GM10248 (cell line): ENCODE results near the gene IGBP1.
"Not testable (repeated sequence)": the region's sequence is repeated elsewhere in the genome, so short reads cannot be mapped to it uniquely, and the experiment has no call there.

Experiments
- CTCF ChIA-PET: fragments of 300-600 bp; sonication (Branson Sonifier 250); formaldehyde crosslinking; extraction: SDS; loops from one replicate; lab custom pipeline; 2021; ENCODE audit warnings: antibody characterized with exemption; lab: Yijun Ruan, JAX
- POLR2A ChIA-PET: fragments of 350-650 bp; sonication (Branson Sonifier 250); formaldehyde crosslinking; extraction: SDS; loops from one replicate; lab custom pipeline; 2020; ENCODE audit warnings: antibody characterized with exemption; lab: Yijun Ruan, JAX
- DNase-seq: peaks from one replicate; pipeline ENCODE4 v3.0.0; 2012; ENCODE audit errors: extremely low spot score
- TF ChIP-seq, protein P1 (sequence below): IDR thresholded peaks from 2 replicates; pipeline ENCODE4 v1.5.1; 2012; ENCODE audit warnings: mild to moderate bottlenecking, low read depth; ENCODE audit errors: extremely low read depth, missing control alignments, control extremely low read depth

Gene IGBP1

GRCh38 chrX:70092247-70092646 lies 41.0 kb upstream of the IGBP1 start:
- ChIA-PET POLR2A (no interaction called here), CTCF (no interaction called here)
- no peak for DNase-seq
- TF ChIP-seq, protein P1, sequence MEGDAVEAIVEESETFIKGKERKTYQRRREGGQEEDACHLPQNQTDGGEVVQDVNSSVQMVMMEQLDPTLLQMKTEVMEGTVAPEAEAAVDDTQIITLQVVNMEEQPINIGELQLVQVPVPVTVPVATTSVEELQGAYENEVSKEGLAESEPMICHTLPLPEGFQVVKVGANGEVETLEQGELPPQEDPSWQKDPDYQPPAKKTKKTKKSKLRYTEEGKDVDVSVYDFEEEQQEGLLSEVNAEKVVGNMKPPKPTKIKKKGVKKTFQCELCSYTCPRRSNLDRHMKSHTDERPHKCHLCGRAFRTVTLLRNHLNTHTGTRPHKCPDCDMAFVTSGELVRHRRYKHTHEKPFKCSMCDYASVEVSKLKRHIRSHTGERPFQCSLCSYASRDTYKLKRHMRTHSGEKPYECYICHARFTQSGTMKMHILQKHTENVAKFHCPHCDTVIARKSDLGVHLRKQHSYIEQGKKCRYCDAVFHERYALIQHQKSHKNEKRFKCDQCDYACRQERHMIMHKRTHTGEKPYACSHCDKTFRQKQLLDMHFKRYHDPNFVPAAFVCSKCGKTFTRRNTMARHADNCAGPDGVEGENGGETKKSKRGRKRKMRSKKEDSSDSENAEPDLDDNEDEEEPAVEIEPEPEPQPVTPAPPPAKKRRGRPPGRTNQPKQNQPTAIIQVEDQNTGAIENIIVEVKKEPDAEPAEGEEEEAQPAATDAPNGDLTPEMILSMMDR: no peak

DNA sequence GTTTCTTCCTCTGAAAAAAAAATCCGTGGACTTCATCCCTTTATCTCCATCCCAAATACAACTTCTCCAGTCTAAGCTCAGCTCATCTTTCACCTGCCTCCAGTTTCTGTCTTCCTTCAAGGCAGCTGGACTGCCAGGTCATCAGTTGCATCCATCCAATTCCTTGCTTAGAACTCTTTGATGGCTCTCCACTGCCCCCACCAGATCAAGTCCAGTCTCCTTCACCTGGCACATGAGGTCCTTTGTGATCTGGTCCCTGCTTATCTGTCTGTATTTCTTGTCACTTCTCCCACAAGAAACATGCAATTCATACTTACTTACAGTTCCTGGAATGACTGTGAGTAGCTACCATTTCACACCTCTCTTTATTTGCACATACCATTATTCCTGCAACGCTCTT lies 37.2 kb upstream of the IGBP1 start:
- no peak for DNase-seq

DNA sequence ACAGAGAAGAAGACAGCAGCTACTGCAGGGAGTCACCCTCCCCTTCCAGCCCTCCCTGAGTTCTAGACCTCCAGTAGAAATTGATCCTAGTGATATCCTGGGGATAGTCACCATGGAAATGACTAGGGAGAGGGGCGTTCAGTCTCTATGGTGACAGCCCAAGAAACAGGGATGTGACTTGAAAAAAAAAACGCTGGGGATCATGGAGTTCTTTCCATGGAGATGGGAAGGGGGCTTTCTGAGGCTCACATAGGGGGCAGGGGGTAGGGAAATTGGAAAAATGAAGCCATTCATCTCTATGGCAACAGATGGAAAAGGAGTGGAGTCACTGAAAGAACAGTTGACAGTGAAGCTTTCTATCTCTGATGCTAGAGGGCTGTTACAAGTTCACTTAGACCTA lies 28.0 kb upstream of the IGBP1 start:
- ChIA-PET POLR2A (no interaction called here), CTCF (interaction anchor here (1.5 kb wide), 1 partner anchor 19 kb away, joined by 3 read pairs; no protein-coding TSS in a partner anchor)
- DNase-seq: no peak
- TF ChIP-seq, protein P1: no peak

More for the DNA sequence above, 37.2 kb upstream of the IGBP1 start:
- TF ChIP-seq, protein P1: no peak
- ChIA-PET CTCF (interaction anchor here (0.6 to 3.7 kb wide), 5 partner anchors 9 to 558 kb away, joined by 3 to 21 read pairs (median 18); no protein-coding TSS in a partner anchor), POLR2A (no interaction called here)

DNA sequence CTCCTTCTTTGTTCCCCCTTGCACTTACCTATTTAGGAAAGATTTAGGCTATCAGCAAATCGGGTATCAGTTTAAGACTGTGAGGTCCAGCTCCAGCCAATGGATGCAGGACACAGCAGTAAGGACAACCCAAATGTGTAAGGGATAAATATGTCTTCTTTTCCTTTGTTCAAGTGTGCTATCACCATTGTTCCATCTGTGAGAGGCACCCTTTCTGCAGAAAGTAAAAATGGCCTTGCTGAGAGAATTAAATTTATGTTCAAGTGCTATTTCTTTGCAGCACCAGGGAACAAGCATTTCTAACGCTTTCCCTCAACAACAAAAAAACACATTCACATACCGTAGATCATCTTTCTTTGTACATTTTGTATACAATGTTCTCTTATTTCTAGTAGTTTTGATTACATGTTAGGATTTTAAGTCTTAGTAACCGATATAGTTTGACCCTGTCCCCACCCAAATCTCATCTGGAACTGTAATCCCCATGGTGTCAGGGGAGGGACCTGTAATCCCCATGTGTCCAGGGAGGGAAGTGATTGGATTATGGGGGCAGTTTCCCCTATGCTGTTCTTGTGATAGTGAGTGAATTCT lies 21.7 kb upstream of the IGBP1 start:
- POLR2A ChIA-PET, CTCF ChIA-PET, DNase-seq: not testable (repeated sequence)

- DNase-seq: no peak
- TF ChIP-seq, protein P1: no peak
- CTCF ChIA-PET: no interaction called here
- POLR2A ChIA-PET: no interaction called here
These were observed 15.5 kb upstream of the IGBP1 start for GRCh38 chrX:70117738-70118137.

GRCh38 chrX:70123014-70123413 lies 10.2 kb upstream of the IGBP1 start:
- CTCF ChIA-PET, DNase-seq, POLR2A ChIA-PET: not testable (repeated sequence)

GRCh38 chrX:70124678-70125077 lies 8.6 kb upstream of the IGBP1 start:
- POLR2A ChIA-PET: no interaction called here

GRCh38 chrX:70128071-70128470 lies 5.2 kb upstream of the IGBP1 start:
- ChIA-PET POLR2A (no interaction called here), CTCF (no interaction called here)
- TF ChIP-seq, protein P1: no peak
- no peak for DNase-seq

More at GRCh38 chrX:70124678-70125077, 8.6 kb upstream of the IGBP1 start:
- CTCF ChIA-PET: no interaction called here
- no peak for DNase-seq
- TF ChIP-seq, protein P1: no peak
